ENCODE results near the gene PSMB10. TPM values are rescaled to one million over a fixed set of nuclear protein-coding genes. Genes with fewer than 3 reads are reported as not detected.

PSMB10 gene
- total RNA-seq, 1 experiment from 2014 or later: 41.0 TPM

DNA sequence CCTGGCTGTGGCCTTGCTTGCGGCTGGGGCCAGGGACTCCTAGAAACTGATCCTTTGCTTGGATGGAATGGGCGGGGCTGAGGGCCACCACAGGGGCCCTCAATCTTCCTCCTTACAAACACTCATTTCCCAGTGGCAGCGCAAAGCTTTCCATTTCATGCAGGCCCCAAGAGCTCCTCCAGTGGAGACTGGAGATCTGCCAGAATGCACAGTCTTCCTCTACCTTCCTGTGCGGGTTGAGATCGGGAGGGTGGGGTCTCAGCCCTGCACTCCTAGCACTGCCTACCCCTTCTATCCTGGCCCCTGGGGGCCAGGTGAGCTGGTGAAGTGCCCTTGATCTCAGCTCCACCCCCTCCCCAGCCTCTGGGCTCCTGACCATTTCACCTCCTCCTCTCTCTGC is 50.3 kb downstream of the PSMB10 start:
- H3K9ac ChIP-seq (ENCODE audit: low read length): no peak overlapping the region
- no TSS peak for BruUV-seq (replicated peaks)
- H3K4me3 ChIP-seq (replicated peaks in 1 of 2; ENCODE audit: low read depth in 1 of 2, low read length in 2 of 2): no peak overlapping the region
- H3K4me1 ChIP-seq (ENCODE audit: control insufficient read depth in 1 of 2, insufficient read depth in 2 of 2, low read length in 2 of 2): no peaks in the 10 kb centered on the region
- ChIA-PET CTCF (interaction anchor here (1.1 kb wide), 1 partner anchor 42 kb away, joined by 3 read pairs; no protein-coding TSS in a partner anchor), RAD21 (ENCODE audit: low non-redundant PET in 1 of 2, low total read pairs in 2 of 2, uncharacterized antibody in 2 of 2, unreplicated experiment in 2 of 2) (no interaction called here), POLR2A (no interaction called here)
- TF ChIP-seq SIN3A (IDR thresholded peaks at IDR 0.05; ENCODE audit: low read depth) (no peak), CBX3 (IDR thresholded peaks at IDR 0.05; ENCODE audit: low read depth) (no peak), ZFX (IDR thresholded peaks at IDR 0.05) (no peak), JUND (IDR thresholded peaks at IDR 0.05) (no peak), SRF (IDR thresholded peaks at IDR 0.05; ENCODE audit: low read depth) (no peak)
- TF ChIP-seq, protein P1, sequence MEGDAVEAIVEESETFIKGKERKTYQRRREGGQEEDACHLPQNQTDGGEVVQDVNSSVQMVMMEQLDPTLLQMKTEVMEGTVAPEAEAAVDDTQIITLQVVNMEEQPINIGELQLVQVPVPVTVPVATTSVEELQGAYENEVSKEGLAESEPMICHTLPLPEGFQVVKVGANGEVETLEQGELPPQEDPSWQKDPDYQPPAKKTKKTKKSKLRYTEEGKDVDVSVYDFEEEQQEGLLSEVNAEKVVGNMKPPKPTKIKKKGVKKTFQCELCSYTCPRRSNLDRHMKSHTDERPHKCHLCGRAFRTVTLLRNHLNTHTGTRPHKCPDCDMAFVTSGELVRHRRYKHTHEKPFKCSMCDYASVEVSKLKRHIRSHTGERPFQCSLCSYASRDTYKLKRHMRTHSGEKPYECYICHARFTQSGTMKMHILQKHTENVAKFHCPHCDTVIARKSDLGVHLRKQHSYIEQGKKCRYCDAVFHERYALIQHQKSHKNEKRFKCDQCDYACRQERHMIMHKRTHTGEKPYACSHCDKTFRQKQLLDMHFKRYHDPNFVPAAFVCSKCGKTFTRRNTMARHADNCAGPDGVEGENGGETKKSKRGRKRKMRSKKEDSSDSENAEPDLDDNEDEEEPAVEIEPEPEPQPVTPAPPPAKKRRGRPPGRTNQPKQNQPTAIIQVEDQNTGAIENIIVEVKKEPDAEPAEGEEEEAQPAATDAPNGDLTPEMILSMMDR (IDR thresholded peaks at IDR 0.05 in 2 of 3, conservative IDR thresholded peaks at IDR 0.05 in 1 of 3; ENCODE audit: borderline replicate concordance in 1 of 3, insufficient read depth in 1 of 3, low read depth in 2 of 3, low read length in 2 of 3): no peak
- peaks cover 11 to 22% of the 10 kb centered on the region in 2 experiments; a peak in 3 of 4 replicates for H3K36me3 ChIP-seq (ENCODE audit: control insufficient read depth in 1 of 2, insufficient read depth in 2 of 2, low read length in 2 of 2)
- no peak for ATAC-seq
- H2AFZ ChIP-seq (ENCODE audit: low read depth, low read length, poor library complexity, severe bottlenecking): no peak overlapping the region
- no peak overlapping the region for H3K27ac ChIP-seq (ENCODE audit: low read depth, low read length)
- H3K9me3 ChIP-seq (ENCODE audit: control insufficient read depth in 1 of 2, insufficient read depth in 1 of 2, low read depth in 1 of 2, low read length in 2 of 2): no peaks in the 10 kb centered on the region
- H4K20me1 ChIP-seq (ENCODE audit: insufficient read depth): peaks cover 3% of the 10 kb centered on the region; the same call in 1 of the 2 replicates
- no peak for DNase-seq (ENCODE audit: low read depth, low spot score)
- no peaks in the 10 kb centered on the region for H3K9me2 ChIP-seq (ENCODE audit: insufficient read depth)
- intact Hi-C loops (cut with micrococcal nuclease): loop anchor here (10.0 kb wide), 1 partner anchor 338 kb away; no protein-coding TSS in a partner anchor
- no peaks in the 10 kb centered on the region for H3K79me2 ChIP-seq (ENCODE audit: insufficient read depth, low read length)
- no peaks in the 10 kb centered on the region for H3K27me3 ChIP-seq (ENCODE audit: insufficient read depth, low read length)
- H3K4me2 ChIP-seq (ENCODE audit: low read length): no peak overlapping the region

- H3K36me3 ChIP-seq (ENCODE audit: control insufficient read depth in 1 of 2, insufficient read depth in 2 of 2, low read length in 2 of 2): peaks cover 15 to 26% of the 10 kb centered on the region in 2 experiments; a peak in 3 of 4 replicates
- DNase-seq (ENCODE audit: low read depth, low spot score): no peak
- H3K9me3 ChIP-seq (ENCODE audit: control insufficient read depth in 1 of 2, insufficient read depth in 1 of 2, low read depth in 1 of 2, low read length in 2 of 2): no peaks in the 10 kb centered on the region
- H3K4me1 ChIP-seq (ENCODE audit: control insufficient read depth in 1 of 2, insufficient read depth in 2 of 2, low read length in 2 of 2): no peaks in the 10 kb centered on the region
- H3K27me3 ChIP-seq (ENCODE audit: insufficient read depth, low read length): no peaks in the 10 kb centered on the region
- BruUV-seq (replicated peaks): no TSS peak
- no peaks in the 10 kb centered on the region for H3K79me2 ChIP-seq (ENCODE audit: insufficient read depth, low read length)
- no peak overlapping the region for H2AFZ ChIP-seq (ENCODE audit: low read depth, low read length, poor library complexity, severe bottlenecking)
- ATAC-seq: no peak
- H4K20me1 ChIP-seq (ENCODE audit: insufficient read depth): peaks cover 3% of the 10 kb centered on the region; the same call in 1 of the 2 replicates
- POLR2A ChIA-PET: no interaction called here
- no peak overlapping the region for H3K27ac ChIP-seq (ENCODE audit: low read depth, low read length)
- RAD21 ChIA-PET (ENCODE audit: low non-redundant PET in 1 of 2, low total read pairs in 2 of 2, uncharacterized antibody in 2 of 2, unreplicated experiment in 2 of 2): no interaction called here
- H3K4me3 ChIP-seq (replicated peaks in 1 of 2; ENCODE audit: low read depth in 1 of 2, low read length in 2 of 2): no peak overlapping the region
- H3K9me2 ChIP-seq (ENCODE audit: insufficient read depth): no peaks in the 10 kb centered on the region
- H3K4me2 ChIP-seq (ENCODE audit: low read length): no peak overlapping the region
- H3K9ac ChIP-seq (ENCODE audit: low read length): no peak overlapping the region
- CTCF ChIA-PET: interaction anchor here (1.1 kb wide), 1 partner anchor 42 kb away, joined by 3 read pairs; no protein-coding TSS in a partner anchor
- intact Hi-C loops (cut with micrococcal nuclease): loop anchor here (10.0 kb wide), 1 partner anchor 339 kb away; no protein-coding TSS in a partner anchor
- no peak for TF ChIP-seq EZH2phosphoT487 (IDR thresholded peaks at IDR 0.05; ENCODE audit: borderline replicate concordance)
- TF ChIP-seq EZH2 (IDR thresholded peaks at IDR 0.05): no peak
- no peak for TF ChIP-seq SP1 (IDR thresholded peaks at IDR 0.05; ENCODE audit: low read depth)
- no peak for TF ChIP-seq RAD21 (IDR thresholded peaks at IDR 0.05; ENCODE audit: low read depth)
- TF ChIP-seq ZNF274 (IDR thresholded peaks at IDR 0.05; ENCODE audit: low read depth, low read length): no peak
- no peak for TF ChIP-seq MAX (IDR thresholded peaks at IDR 0.05)
- TF ChIP-seq, protein P1 (IDR thresholded peaks at IDR 0.05 in 2 of 3, conservative IDR thresholded peaks at IDR 0.05 in 1 of 3; ENCODE audit: borderline replicate concordance in 1 of 3, insufficient read depth in 1 of 3, low read depth in 2 of 3, low read length in 2 of 3): no peak
- no peak for TF ChIP-seq SRF (IDR thresholded peaks at IDR 0.05; ENCODE audit: low read depth)
- TF ChIP-seq, protein P2, sequence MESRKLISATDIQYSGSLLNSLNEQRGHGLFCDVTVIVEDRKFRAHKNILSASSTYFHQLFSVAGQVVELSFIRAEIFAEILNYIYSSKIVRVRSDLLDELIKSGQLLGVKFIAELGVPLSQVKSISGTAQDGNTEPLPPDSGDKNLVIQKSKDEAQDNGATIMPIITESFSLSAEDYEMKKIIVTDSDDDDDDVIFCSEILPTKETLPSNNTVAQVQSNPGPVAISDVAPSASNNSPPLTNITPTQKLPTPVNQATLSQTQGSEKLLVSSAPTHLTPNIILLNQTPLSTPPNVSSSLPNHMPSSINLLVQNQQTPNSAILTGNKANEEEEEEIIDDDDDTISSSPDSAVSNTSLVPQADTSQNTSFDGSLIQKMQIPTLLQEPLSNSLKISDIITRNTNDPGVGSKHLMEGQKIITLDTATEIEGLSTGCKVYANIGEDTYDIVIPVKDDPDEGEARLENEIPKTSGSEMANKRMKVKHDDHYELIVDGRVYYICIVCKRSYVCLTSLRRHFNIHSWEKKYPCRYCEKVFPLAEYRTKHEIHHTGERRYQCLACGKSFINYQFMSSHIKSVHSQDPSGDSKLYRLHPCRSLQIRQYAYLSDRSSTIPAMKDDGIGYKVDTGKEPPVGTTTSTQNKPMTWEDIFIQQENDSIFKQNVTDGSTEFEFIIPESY (IDR thresholded peaks at IDR 0.05; ENCODE audit: extremely low read depth, insufficient replicate concordance, low read length): no peak
- TF ChIP-seq YY1 (IDR thresholded peaks at IDR 0.05; ENCODE audit: extremely low read depth, insufficient replicate concordance, low read depth, low read length): no peak
These were observed 50.7 kb downstream of the PSMB10 start for GRCh38 chr16:67885976-67886375.

All from HCT116 (cell line).